GM18519 (cell line): ENCODE results near the gene CCDC93.

Experiments used
- ATAC-seq: cut with Tn5 transposase; IDR thresholded peaks from one replicate; pipeline ENCODE4 v1.9.1; 2021; ENCODE audit warnings: mild to moderate bottlenecking, moderate library complexity; ENCODE audit not compliant: unreplicated experiment, low FRiP score

Gene CCDC93

GRCh38 chr2:117996525-117996924 lies 17.3 kb downstream of the CCDC93 start:
- no peak for ATAC-seq

GRCh38 chr2:117994729-117995128 lies 19.1 kb downstream of the CCDC93 start:
- ATAC-seq, result no peak

GRCh38 chr2:117989854-117990438 lies 23.9 kb downstream of the CCDC93 start:
- ATAC-seq, result no peak

GRCh38 chr2:117987121-117987520 lies 26.7 kb downstream of the CCDC93 start:
- ATAC-seq, result no peak

- ATAC-seq, result no peak
Observed at GRCh38 chr2:117985092-117985491, 28.8 kb downstream of the CCDC93 start.

GRCh38 chr2:117984208-117984607 lies 29.7 kb downstream of the CCDC93 start:
- no peak for ATAC-seq

GRCh38 chr2:117983040-117983439 lies 30.8 kb downstream of the CCDC93 start:
- no peak for ATAC-seq

GRCh38 chr2:117982376-117983033 lies 31.4 kb downstream of the CCDC93 start:
- ATAC-seq, result no peak

- ATAC-seq, result no peak
Observed at GRCh38 chr2:117981810-117982209, 32.1 kb downstream of the CCDC93 start.

- ATAC-seq, result no peak
Observed at GRCh38 chr2:117980783-117981676, 32.8 kb downstream of the CCDC93 start.

GRCh38 chr2:117979911-117980701 lies 33.8 kb downstream of the CCDC93 start:
- no peak for ATAC-seq

- ATAC-seq, result no peak
Observed at GRCh38 chr2:117977696-117978095, 36.2 kb downstream of the CCDC93 start.

- ATAC-seq, result no peak
Observed at GRCh38 chr2:117976581-117976980, 37.3 kb downstream of the CCDC93 start.

- ATAC-seq, result no peak
Observed at GRCh38 chr2:117973498-117974082, 40.3 kb downstream of the CCDC93 start.

- no peak for ATAC-seq
Observed at GRCh38 chr2:117972476-117973123, 41.3 kb downstream of the CCDC93 start.

GRCh38 chr2:117968722-117969121 lies 45.1 kb downstream of the CCDC93 start:
- no peak for ATAC-seq

GRCh38 chr2:117967977-117968718 lies 45.7 kb downstream of the CCDC93 start:
- ATAC-seq, result no peak

- ATAC-seq, result no peak
Observed at GRCh38 chr2:117963446-117963845, 50.4 kb downstream of the CCDC93 start.

GRCh38 chr2:117961201-117961600 lies 52.7 kb downstream of the CCDC93 start:
- no peak for ATAC-seq
